GM06990 (cell line): Measurements from ENCODE around the gene SLC12A5.
A peak's percentile ranks its signal among the peaks of the same experiment; 100 is the strongest.

ENCODE experiments used
- DNase-seq: peaks from one replicate; pipeline ENCODE4 v3.0.0-alpha.2; 2011; ENCODE audit not compliant: insufficient read length; ENCODE audit errors: extremely low read depth
- H3K27me3 ChIP-seq: replicated peaks from 2 replicates; pipeline ENCODE4 v1.6.0; 2011; ENCODE audit warnings: low read length; ENCODE audit not compliant: control insufficient read depth, insufficient read depth
- H3K36me3 ChIP-seq: 2 replicates; pipeline ENCODE4 v1.5.1; 2011; ENCODE audit warnings: low read length; ENCODE audit not compliant: control insufficient read depth, insufficient read depth
- H3K4me3 ChIP-seq: replicated peaks from 2 replicates; pipeline ENCODE4 v1.5.1; 2011; ENCODE audit warnings: low read depth, mild to moderate bottlenecking, control low read depth, low read length
- CTCF ChIP-seq: IDR thresholded peaks from 2 replicates; pipeline ENCODE4 v1.5.1; 2011; ENCODE audit warnings: low read length, control low read depth, mild to moderate bottlenecking, inconsistent platforms; ENCODE audit not compliant: insufficient read depth, poor library complexity, severe bottlenecking

Gene SLC12A5

GRCh38 chr20:46057856-46058598, 29.0 kb downstream of the SLC12A5 start:
- TF ChIP-seq CTCF: no peak
- Histone ChIP-seq H3K27me3 (no peaks in the 10 kb centered on the region), H3K4me3 (no peak overlapping the region), H3K36me3 (peaks cover 15% of the 10 kb centered on the region)
- DNase-seq: no peak

- H3K27me3 ChIP-seq: no peaks in the 10 kb centered on the region
- H3K36me3 ChIP-seq: peaks cover 22% of the 10 kb centered on the region
- H3K4me3 ChIP-seq: no peak overlapping the region
- no peak for DNase-seq
- no peak for TF ChIP-seq CTCF
Measured at GRCh38 chr20:46058599-46059281, 29.7 kb downstream of the SLC12A5 start.

DNA sequence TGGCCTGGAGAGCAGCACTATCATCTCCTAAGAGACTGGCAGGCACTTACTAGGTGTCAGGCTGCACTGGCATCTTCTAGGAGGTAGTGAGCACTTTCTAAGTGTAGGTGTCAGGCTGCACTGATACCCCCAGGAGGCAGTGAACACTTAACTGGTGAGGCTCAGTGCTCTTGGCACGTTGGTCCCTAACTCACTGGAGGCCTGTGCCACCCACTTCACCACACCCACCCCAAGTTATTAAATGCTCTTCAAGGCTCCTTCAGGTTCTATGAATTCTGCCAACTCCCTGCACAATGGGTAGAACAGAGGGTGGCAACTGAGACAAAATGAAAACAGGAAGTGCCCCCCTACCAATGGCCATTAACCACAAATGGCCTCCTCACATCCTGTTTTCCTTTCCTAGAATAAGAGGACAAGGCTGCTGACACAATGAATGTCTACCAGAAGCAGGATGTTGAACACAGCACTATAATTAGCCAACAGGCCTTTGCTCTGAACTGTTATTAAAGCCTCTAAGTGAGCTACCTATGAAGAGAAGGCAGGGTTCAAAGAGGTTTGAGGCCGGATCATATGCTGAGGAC, 31.4 kb downstream of the SLC12A5 start:
- Histone ChIP-seq H3K36me3 (peaks cover 33% of the 10 kb centered on the region), H3K4me3 (no peak overlapping the region)
- TF ChIP-seq CTCF: no peak

DNA sequence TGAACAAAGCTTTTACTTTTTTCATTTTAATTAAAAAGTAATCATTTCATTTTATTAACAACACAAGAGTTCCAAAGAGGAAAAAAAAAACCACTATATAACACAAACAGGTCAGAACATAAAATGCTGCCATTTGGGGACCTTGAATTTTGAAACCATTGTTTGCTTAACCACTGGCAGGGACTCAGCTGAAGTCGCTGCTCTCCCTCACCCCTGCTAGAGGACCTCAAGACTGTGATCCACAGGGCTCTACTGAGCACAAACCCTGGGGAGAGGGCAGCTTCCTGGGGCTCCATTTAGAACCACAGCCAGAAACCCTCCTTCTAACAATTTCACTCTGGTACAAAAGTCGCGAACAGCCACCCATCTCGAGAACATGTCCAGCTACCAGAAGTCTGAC, 32.0 kb downstream of the SLC12A5 start:
- Histone ChIP-seq H3K36me3 (peaks cover 36% of the 10 kb centered on the region), H3K4me3 (no peak overlapping the region), H3K27me3 (no peaks in the 10 kb centered on the region)
- no peak for DNase-seq
- no peak for TF ChIP-seq CTCF

More for the DNA sequence above, 31.4 kb downstream of the SLC12A5 start:
- DNase-seq: peak; percentile 37
- no peaks in the 10 kb centered on the region for H3K27me3 ChIP-seq

DNA sequence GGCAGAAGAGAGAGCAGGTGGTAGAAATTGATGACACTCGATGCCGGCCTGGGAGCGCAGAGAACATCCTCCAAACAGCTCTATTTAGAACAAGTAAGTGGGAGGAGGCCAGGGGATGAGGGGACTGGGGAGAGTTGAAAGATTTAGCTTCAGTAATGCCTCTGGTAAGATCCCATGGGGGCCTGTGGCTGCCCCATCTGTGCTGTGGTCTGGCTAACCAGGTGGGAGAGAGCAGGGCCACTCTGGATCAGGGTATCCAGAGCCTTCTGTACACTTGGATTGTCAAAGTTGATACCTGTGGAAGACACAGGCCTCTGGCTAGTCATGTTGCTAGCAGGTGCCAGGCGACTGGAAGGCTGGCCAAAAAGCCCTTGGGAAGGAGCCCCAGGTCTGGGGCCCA, 33.1 kb downstream of the SLC12A5 start:
- no peak overlapping the region for H3K4me3 ChIP-seq
- H3K27me3 ChIP-seq: no peaks in the 10 kb centered on the region
- no peak for DNase-seq
- H3K36me3 ChIP-seq: peaks cover 44% of the 10 kb centered on the region
- TF ChIP-seq CTCF: no peak
